GM18526 (cell line): ENCODE data around the gene IL21.

Experiments
- POLR2A ChIP-seq: IDR thresholded peaks from 3 replicates; pipeline ENCODE4 v1.6.1; 2011; ENCODE audit not compliant: insufficient read length; ENCODE audit errors: extremely low read depth

Gene IL21

GRCh38 chr4:122650148-122650547 lies 29.3 kb upstream of the IL21 start:
- TF ChIP-seq POLR2A = no peak

- TF ChIP-seq POLR2A = no peak
Measured at GRCh38 chr4:122647656-122648055, 26.8 kb upstream of the IL21 start.

- no peak for TF ChIP-seq POLR2A
Measured at GRCh38 chr4:122643257-122643656, 22.4 kb upstream of the IL21 start.

GRCh38 chr4:122639181-122639580 lies 18.3 kb upstream of the IL21 start:
- no peak for TF ChIP-seq POLR2A

GRCh38 chr4:122636697-122637096 lies 15.8 kb upstream of the IL21 start:
- no peak for TF ChIP-seq POLR2A

GRCh38 chr4:122635205-122635604 lies 14.3 kb upstream of the IL21 start:
- TF ChIP-seq POLR2A = no peak

- no peak for TF ChIP-seq POLR2A
Measured at GRCh38 chr4:122633211-122633610, 12.3 kb upstream of the IL21 start.

GRCh38 chr4:122632396-122633143 lies 11.7 kb upstream of the IL21 start:
- no peak for TF ChIP-seq POLR2A

GRCh38 chr4:122625156-122625555 lies 4.3 kb upstream of the IL21 start:
- TF ChIP-seq POLR2A = no peak

GRCh38 chr4:122624205-122624604 lies 3.3 kb upstream of the IL21 start:
- no peak for TF ChIP-seq POLR2A

- TF ChIP-seq POLR2A = no peak
Measured at GRCh38 chr4:122623637-122624166, 2.8 kb upstream of the IL21 start.

GRCh38 chr4:122622400-122622799 lies 1.5 kb upstream of the IL21 start:
- TF ChIP-seq POLR2A = no peak

- TF ChIP-seq POLR2A = no peak
Measured at GRCh38 chr4:122619611-122620010, 1.3 kb downstream of the IL21 start.

GRCh38 chr4:122617597-122618593 lies 3.0 kb downstream of the IL21 start:
- TF ChIP-seq POLR2A = no peak

- no peak for TF ChIP-seq POLR2A
Measured at GRCh38 chr4:122616915-122617596, 3.8 kb downstream of the IL21 start.
